Osteoblast (primary cell): ENCODE data around the gene TTC33. TPM values are rescaled to one million over a fixed set of nuclear protein-coding genes. Genes with fewer than 3 reads are reported as not detected.
"Not testable (repeated sequence)": the region's sequence is repeated elsewhere in the genome, so short reads cannot be mapped to it uniquely, and the experiment has no call there.

Experiments used
- DNase-seq: peaks from one replicate; pipeline ENCODE4 v3.0.0; 2011; ENCODE audit warnings: low spot score, mixed read lengths; ENCODE audit not compliant: insufficient read length; ENCODE audit errors: missing footprints
- H2AFZ ChIP-seq: 2 replicates; pipeline ENCODE4 v1.6.0; 2011; ENCODE audit warnings: mild to moderate bottlenecking, low read length
- H3K27ac ChIP-seq: 2 replicates; pipeline ENCODE4 v1.5.1; 2011; ENCODE audit warnings: mild to moderate bottlenecking, low read depth, low read length, moderate library complexity
- H3K27me3 ChIP-seq: 2 replicates; pipeline ENCODE4 v1.6.0; 2012; ENCODE audit warnings: mild to moderate bottlenecking, control low read depth, inconsistent platforms, low read length, moderate library complexity; ENCODE audit not compliant: insufficient read depth
- H3K36me3 ChIP-seq: 2 replicates; pipeline ENCODE4 v1.5.1; 2011; ENCODE audit warnings: mild to moderate bottlenecking, low read length, control low read depth, moderate library complexity; ENCODE audit not compliant: insufficient read depth
- H3K4me1 ChIP-seq: 2 replicates; pipeline ENCODE4 v1.5.1; 2011; ENCODE audit warnings: mild to moderate bottlenecking, low read length, control low read depth, moderate library complexity; ENCODE audit not compliant: insufficient read depth
- H3K4me2 ChIP-seq: 2 replicates; pipeline ENCODE4 v1.6.0; 2011; ENCODE audit warnings: mild to moderate bottlenecking, low read length; ENCODE audit not compliant: insufficient read depth
- H3K4me3 ChIP-seq: fragments of 200-600 bp; sonication (generic); 3 replicates; pipeline ENCODE4 v1.5.1; 2012; ENCODE audit warnings: mild to moderate bottlenecking, low read length, inconsistent platforms; ENCODE audit not compliant: insufficient read depth
- H3K79me2 ChIP-seq: 2 replicates; pipeline ENCODE4 v1.6.0; 2012; ENCODE audit warnings: mild to moderate bottlenecking, low read length, control low read depth, inconsistent platforms; ENCODE audit not compliant: insufficient read depth
- H3K9me3 ChIP-seq: 2 replicates; pipeline ENCODE4 v1.5.1; 2011; ENCODE audit warnings: low read depth, low read length, control low read depth
- H4K20me1 ChIP-seq: 2 replicates; pipeline ENCODE4 v1.6.0; 2012; ENCODE audit warnings: mild to moderate bottlenecking, low read length, control low read depth; ENCODE audit not compliant: insufficient read depth
- CTCF ChIP-seq: IDR thresholded peaks from 2 replicates; pipeline ENCODE4 v1.5.1; 2011; ENCODE audit warnings: mild to moderate bottlenecking, low read depth, low read length, moderate library complexity; ENCODE audit errors: extremely low read depth
- total RNA-seq: library from RNA; depleted of rRNA; stranded (reverse); fragments of >200 nt; gene quantifications from 2 replicates; pipeline ENCODE4 v1.2.3, GENCODE V29; 2012

Gene TTC33
- total RNA-seq, 1 donor = 14.5 TPM

GRCh38 chr5:40702027-40702426 is 53.7 kb downstream of the TTC33 start:
- H3K27ac ChIP-seq, H3K27me3 ChIP-seq, H3K79me2 ChIP-seq, H4K20me1 ChIP-seq, H3K4me2 ChIP-seq, H3K4me1 ChIP-seq, H3K9me3 ChIP-seq, H2AFZ ChIP-seq, DNase-seq, H3K36me3 ChIP-seq, H3K4me3 ChIP-seq: not testable (repeated sequence)

- no peaks in the 10 kb centered on the region for H3K27me3 ChIP-seq
- H3K4me3 ChIP-seq = no peak overlapping the region
- H3K4me2 ChIP-seq = no peak overlapping the region
- H3K79me2 ChIP-seq = no peaks in the 10 kb centered on the region
- no peak overlapping the region for H2AFZ ChIP-seq
- no peaks in the 10 kb centered on the region for H3K4me1 ChIP-seq
- no peak for TF ChIP-seq CTCF
- H4K20me1 ChIP-seq = no peaks in the 10 kb centered on the region
- H3K27ac ChIP-seq = no peak overlapping the region
- no peak for DNase-seq
- H3K9me3 ChIP-seq = peaks cover 3% of the 10 kb centered on the region
- no peaks in the 10 kb centered on the region for H3K36me3 ChIP-seq
Observed at GRCh38 chr5:40700116-40700782, 55.5 kb downstream of the TTC33 start.

- H4K20me1 ChIP-seq = no peaks in the 10 kb centered on the region
- H3K79me2 ChIP-seq = peaks cover 9% of the 10 kb centered on the region
- H3K4me3 ChIP-seq = no peak overlapping the region
- no peak overlapping the region for H2AFZ ChIP-seq
- TF ChIP-seq CTCF = no peak
- no peak for DNase-seq
- no peaks in the 10 kb centered on the region for H3K9me3 ChIP-seq
- no peak overlapping the region for H3K4me2 ChIP-seq
- no peaks in the 10 kb centered on the region for H3K27me3 ChIP-seq
- H3K36me3 ChIP-seq = no peaks in the 10 kb centered on the region
- H3K4me1 ChIP-seq = peaks cover 12% of the 10 kb centered on the region
- no peak overlapping the region for H3K27ac ChIP-seq
Observed at GRCh38 chr5:40694433-40694832, 61.3 kb downstream of the TTC33 start.

- no peaks in the 10 kb centered on the region for H3K36me3 ChIP-seq
- no peak for TF ChIP-seq CTCF
- H3K79me2 ChIP-seq = peaks cover 11% of the 10 kb centered on the region
- H3K4me3 ChIP-seq = no peak overlapping the region
- H3K4me2 ChIP-seq = no peak overlapping the region
- H3K27me3 ChIP-seq = no peaks in the 10 kb centered on the region
- no peak for DNase-seq
- H3K4me1 ChIP-seq = peaks cover 25% of the 10 kb centered on the region
- no peak overlapping the region for H2AFZ ChIP-seq
- no peak overlapping the region for H3K27ac ChIP-seq
- H4K20me1 ChIP-seq = no peaks in the 10 kb centered on the region
- no peaks in the 10 kb centered on the region for H3K9me3 ChIP-seq
Observed at GRCh38 chr5:40691894-40692293, 63.9 kb downstream of the TTC33 start.
